HepG2 (cell line): ENCODE data around the gene OR6C68. TPM values are rescaled to one million over a fixed set of nuclear protein-coding genes. Genes with fewer than 3 reads are reported as not detected.
A peak's percentile ranks its signal among the peaks of the same experiment; 100 is the strongest.

Source experiments
- ATAC-seq: fragments of 200-7000 bp; cut with Tn5 transposase; 3 replicates; pipeline ENCODE4 v1.9.1; 2020; ENCODE audit warnings: mild to moderate bottlenecking, moderate library complexity
- BruUV-seq: library from RNA; stranded (reverse); fragments of 400-500 nt; replicated peaks from 2 replicates; lab custom pipeline; 2021; lab: Mats Ljungman, UMichigan
- CTCF ChIA-PET: fragments of 300-600 bp; formaldehyde crosslinking; extraction: SDS; loops from one replicate; lab custom pipeline; 2021; ENCODE audit warnings: low total read pairs, inconsistent platforms, low intra/inter-chr PET ratio; lab: Yijun Ruan, JAX
- POLR2A ChIA-PET: fragments of 350-600 bp; sonication (Branson Sonifier 250); formaldehyde crosslinking; loops from one replicate; lab custom pipeline; 2020; ENCODE audit warnings: antibody characterized with exemption, inconsistent platforms; lab: Yijun Ruan, JAX
- DNase-seq: peaks from one replicate; pipeline ENCODE4 v3.0.0-alpha.2; 2015; ENCODE audit warnings: low spot score
- FAIRE-seq: peaks from 3 replicates; lab custom pipeline; 2011; peaks lifted over from hg19 to GRCh38; lab: Jason Lieb, UNC
- H2AFZ ChIP-seq: one replicate; pipeline ENCODE4 v1.6.1; 2011; ENCODE audit warnings: low read length, inconsistent platforms
- H3K27ac ChIP-seq: fragments of 300-600 bp; 3 replicates; pipeline ENCODE4 v1.8.0; 2011; ENCODE audit warnings: mixed run types, mild to moderate bottlenecking, mixed read lengths, low read length, inconsistent platforms; ENCODE audit not compliant: insufficient read depth; ENCODE audit errors: extremely low read length
- H3K27me3 ChIP-seq, 2 experiments: fragments of 200-600 bp in 1 of 2; 2 replicates in 1 of 2; 3 replicates in 1 of 2; pipeline versions ENCODE4 v1.6.0 to v1.8.0; 2011; ENCODE audit warnings: low read length in 2 of 2, mild to moderate bottlenecking in 2 of 2, moderate library complexity in 2 of 2, inconsistent platforms in 1 of 2; ENCODE audit not compliant: insufficient read depth in 2 of 2, control insufficient read depth in 1 of 2
- H3K36me3 ChIP-seq, 2 experiments: fragments of 200-600 bp in 1 of 2; replicated peaks in 1 of 2; 2 replicates in 1 of 2; 3 replicates in 1 of 2; pipeline versions ENCODE4 v1.5.1 to v1.8.0; 2011; ENCODE audit warnings: low read length in 2 of 2, inconsistent platforms in 1 of 2; ENCODE audit not compliant: insufficient read depth in 2 of 2, control insufficient read depth in 1 of 2
- H3K4me1 ChIP-seq: 2 replicates; pipeline ENCODE4 v1.5.1; 2012; ENCODE audit warnings: low read length, inconsistent platforms; ENCODE audit not compliant: insufficient read depth
- H3K4me2 ChIP-seq: 2 replicates; pipeline ENCODE4 v1.6.0; 2011; ENCODE audit warnings: low read depth, low read length, inconsistent platforms
- H3K4me3 ChIP-seq, 3 experiments: fragments of 200-600 bp in 1 of 3; sonication (generic), shearing (Covaris generic) in 1 of 3; replicated peaks in 1 of 3; 2 replicates each; pipeline ENCODE4 v1.5.1; 2011 to 2016; ENCODE audit warnings: low read length in 3 of 3, inconsistent platforms in 2 of 3, low read depth in 2 of 3, mild to moderate bottlenecking in 2 of 3, control low read depth in 1 of 3, mixed read lengths in 1 of 3; ENCODE audit not compliant: insufficient read depth in 1 of 3
- H3K79me2 ChIP-seq: one replicate; pipeline ENCODE4 v1.6.1; 2011; ENCODE audit warnings: low read length, inconsistent platforms; ENCODE audit not compliant: insufficient read depth
- H3K9ac ChIP-seq: 2 replicates; pipeline ENCODE4 v1.6.0; 2011; ENCODE audit warnings: mild to moderate bottlenecking, low read depth, low read length, inconsistent platforms; ENCODE audit not compliant: insufficient read depth
- H3K9me3 ChIP-seq: 2 replicates; pipeline ENCODE4 v1.5.1; 2012; ENCODE audit warnings: mild to moderate bottlenecking, low read length
- H4K20me1 ChIP-seq: 2 replicates; pipeline ENCODE4 v1.6.0; 2011; ENCODE audit warnings: inconsistent platforms, mild to moderate bottlenecking, low read length, moderate library complexity; ENCODE audit not compliant: insufficient read depth
- ATM ChIP-seq: fragments of 450-650 bp; IDR thresholded peaks from 2 replicates; pipeline ENCODE4 v1.7.1; 2017; ENCODE audit warnings: mild to moderate bottlenecking, borderline replicate concordance
- FOXA3 ChIP-seq: IDR thresholded peaks from 2 replicates; pipeline ENCODE4 v1.6.1; 2016; ENCODE audit warnings: missing genetic modification reagents, missing compliant biosample characterization
- GABPB1 ChIP-seq: IDR thresholded peaks from 2 replicates; pipeline ENCODE4 v1.6.1; 2016; ENCODE audit warnings: mild to moderate bottlenecking, missing genetic modification reagents, moderate library complexity, missing compliant biosample characterization
- GRHL1 ChIP-seq: sonication (generic); formaldehyde crosslinking; conservative IDR thresholded peaks from 2 replicates; pipeline ENCODE4 v1.8.0; 2022; ENCODE audit warnings: missing genetic modification reagents
- HNF4G ChIP-seq, 2 experiments: sonication (generic) in 1 of 2; formaldehyde crosslinking in 1 of 2; IDR thresholded peaks; 2 replicates each; pipeline versions ENCODE4 v1.4.0 to v1.6.1; 2011 to 2020; ENCODE audit warnings: borderline replicate concordance in 2 of 2, low read depth in 2 of 2, mild to moderate bottlenecking in 2 of 2, low read length in 1 of 2, missing genetic modification reagents in 1 of 2, moderate library complexity in 1 of 2
- IRF1 ChIP-seq: sonication (generic); formaldehyde crosslinking; IDR thresholded peaks from 2 replicates; pipeline ENCODE4 v1.4.0; 2020; ENCODE audit warnings: low read depth, mild to moderate bottlenecking, missing genetic modification reagents
- KDM6A ChIP-seq: IDR thresholded peaks from 2 replicates; pipeline ENCODE4 v1.6.1; 2016; ENCODE audit warnings: low read depth
- LCORL ChIP-seq, 2 experiments: fragments of 450-650 bp in 1 of 2; sonication (generic) in 1 of 2; formaldehyde crosslinking in 1 of 2; IDR thresholded peaks; 2 replicates each; pipeline versions ENCODE4 v1.5.0 to v1.6.1; 2017 to 2020; ENCODE audit warnings: antibody characterized with exemption in 1 of 2, missing genetic modification reagents in 1 of 2
- POLR2AphosphoS2 ChIP-seq: IDR thresholded peaks from 2 replicates; pipeline ENCODE4 v1.6.1; 2011; ENCODE audit warnings: low read depth, low read length, improper control_type of control experiment
- RARA ChIP-seq: IDR thresholded peaks from 2 replicates; pipeline ENCODE4 v1.6.1; 2016; ENCODE audit warnings: missing genetic modification reagents, missing compliant biosample characterization
- ZBTB49 ChIP-seq: sonication (generic); formaldehyde crosslinking; IDR thresholded peaks from 2 replicates; pipeline ENCODE4 v1.4.0; 2020; ENCODE audit warnings: missing genetic modification reagents, borderline replicate concordance
- ZFYVE20 ChIP-seq: sonication (generic); formaldehyde crosslinking; IDR thresholded peaks from 2 replicates; pipeline ENCODE4 v1.8.0; 2023; ENCODE audit warnings: low read depth, mild to moderate bottlenecking, moderate library complexity, missing genetic modification reagents, borderline replicate concordance
- ZNF205 ChIP-seq: IDR thresholded peaks from 2 replicates; pipeline ENCODE4 v1.6.1; 2018; ENCODE audit warnings: missing biosample characterization, missing genetic modification reagents
- ZSCAN20 ChIP-seq: sonication (generic); formaldehyde crosslinking; IDR thresholded peaks from 2 replicates; pipeline ENCODE4 v1.4.0; 2020; ENCODE audit warnings: missing genetic modification reagents, mild to moderate bottlenecking, borderline replicate concordance
- WGBS: methylation state at CpG from one replicate; pipeline ENCODE4 v1.1.6; 2017; ENCODE audit warnings: low lambda C conversion rate; 5-methylcytosine and 5-hydroxymethylcytosine counted together
- in situ Hi-C: cut with HindIII; loops from 2 replicates; pipeline ENCODE4 v1.10.0; 2017; ENCODE audit warnings: low pct_unique_long_range_greater_than_20kb; ENCODE audit not compliant: extremely low pct_ligation_motif_present
- intact Hi-C: fragments of 100-400 bp; cut with micrococcal nuclease; formaldehyde crosslinking; loops from one replicate; pipeline ENCODE4 v1.10.0; 2022; ENCODE audit not compliant: unreplicated experiment
- polyA plus RNA-seq, 8 experiments: library from polyadenylated mRNA; depleted of rRNA in 3 of 8; stranded (reverse) in 7 of 8; unstranded in 1 of 8; fragments of >200 nt; fragmentation: Illumina TruSeq in 4 of 8; extraction: Trizol in 4 of 8; gene quantifications; 2 replicates each; pipeline versions ENCODE4 v1.2.1 to v1.2.3, GENCODE V29; 2011 to 2016; ENCODE audit warnings: low read depth in 4 of 8, missing spikeins in 1 of 8, mixed read lengths in 1 of 8; ENCODE audit not compliant: insufficient read depth in 1 of 8
- total RNA-seq, 5 experiments: library from RNA; depleted of rRNA; stranded (reverse); fragments of >200 nt; fragmentation: Illumina TruSeq; extraction: Trizol; gene quantifications; 2 replicates each; pipeline ENCODE4 v1.2.3, GENCODE V29; 2016; ENCODE audit warnings: low read depth in 1 of 5

OR6C68 gene
- total and polyA plus RNA-seq, 2 of the 13 experiments (the other 11 are each of a cell fraction or from before 2014, with no cell fraction given), result not detected

GRCh38 chr12:55501601-55502000, 9.4 kb downstream of the OR6C68 start:
- H3K4me1 ChIP-seq, result peaks cover 49% of the 10 kb centered on the region
- H2AFZ ChIP-seq, result no peak overlapping the region
- WGBS, result 75% methylated on average over 2 of the region's 2 CpGs
- TF ChIP-seq ZSCAN20 (CRISPR knock-in tag) (no peak), HNF4G (IDR thresholded peaks at IDR 0.05; ENCODE audit: borderline replicate concordance, low read depth, low read length) (no peak), HNF4G (CRISPR knock-in tag; IDR thresholded peaks at IDR 0.05; ENCODE audit: borderline replicate concordance, low read depth) (no peak), FOXA3 (no peak), ZBTB49 (CRISPR knock-in tag) (no peak), KDM6A (CRISPR knock-in tag) (no peak)
- TF ChIP-seq, all 625 proteins: peak for 0
- intact Hi-C loops (loop anchor here (5.0 kb wide), 1 partner anchor 54 kb away; no protein-coding TSS in a partner anchor), in situ Hi-C loops (no loop called here)
- CTCF ChIA-PET, result no interaction called here
- ATAC-seq, result no peak
- no peak for DNase-seq
- POLR2A ChIA-PET, result no interaction called here
- Histone ChIP-seq H3K27ac (no peak overlapping the region), H3K36me3 (no peaks in the 10 kb centered on the region), H3K4me3 (no peak overlapping the region), H3K4me2 (no peak overlapping the region), H3K27me3 (no peaks in the 10 kb centered on the region), H3K9me3 (no peaks in the 10 kb centered on the region), H3K9ac (no peak overlapping the region), H4K20me1 (no peaks in the 10 kb centered on the region), H3K79me2 (no peaks in the 10 kb centered on the region)
- no TSS peak for BruUV-seq
- FAIRE-seq, result no peak

- intact Hi-C loops, result no loop called here
- no peak for FAIRE-seq
- Histone ChIP-seq H3K79me2 (no peaks in the 10 kb centered on the region), H3K36me3 (no peaks in the 10 kb centered on the region), H3K27me3 (no peaks in the 10 kb centered on the region), H3K27ac (no peak overlapping the region), H3K9ac (no peak overlapping the region), H3K4me1 (peaks cover 8% of the 10 kb centered on the region; the same call in 1 of the 2 replicates), H4K20me1 (no peaks in the 10 kb centered on the region), H3K9me3 (no peaks in the 10 kb centered on the region), H3K4me3 (no peak overlapping the region), H3K4me2 (no peak overlapping the region), H2AFZ (no peak overlapping the region)
- DNase-seq, result peak; percentile 15
- ChIA-PET CTCF (no interaction called here), POLR2A (no interaction called here)
- in situ Hi-C loops, result no loop called here
- BruUV-seq, result no TSS peak
- WGBS, result 0% methylated on average over 1 of the region's 1 CpG
- peak; percentile 77 for ATAC-seq
- TF ChIP-seq GRHL1 (CRISPR knock-in tag) (no peak), ZNF205 (CRISPR knock-in tag) (no peak), ATM (no peak), POLR2AphosphoS2 (no peak), GABPB1 (CRISPR knock-in tag) (no peak), LCORL (IDR thresholded peaks at IDR 0.05) (no peak), LCORL (CRISPR knock-in tag; IDR thresholded peaks at IDR 0.05) (no peak), ZFYVE20 (CRISPR knock-in tag) (no peak), IRF1 (CRISPR knock-in tag) (no peak), RARA (CRISPR knock-in tag) (no peak)
Observed at GRCh38 chr12:55515696-55516095, 23.5 kb downstream of the OR6C68 start.
